GM23338 (cell line): Measurements from ENCODE around the gene KCNK16. TPM values are rescaled to one million over a fixed set of nuclear protein-coding genes. Genes with fewer than 3 reads are reported as not detected.

Source experiments
- ATAC-seq: fragments of 200-7000 bp; cut with Tn5 transposase; 3 replicates; pipeline ENCODE4 v1.9.1; 2020
- DNase-seq: peaks from one replicate; pipeline ENCODE4 v3.0.0-alpha.2; 2015; ENCODE audit warnings: low spot score
- H2AFZ ChIP-seq: fragments of 200-600 bp; sonication (generic); 2 replicates; pipeline ENCODE4 v1.8.0; 2016; ENCODE audit warnings: antibody characterized with exemption, mild to moderate bottlenecking, moderate library complexity
- H3F3A ChIP-seq: fragments of 200-600 bp; sonication (generic); replicated peaks from 2 replicates; pipeline ENCODE4 v1.8.0; 2017; ENCODE audit warnings: antibody characterized with exemption, mixed run types, low read depth
- H3K27ac ChIP-seq: fragments of 200-600 bp; sonication (generic); 2 replicates; pipeline ENCODE4 v1.6.1; 2016; ENCODE audit warnings: low read depth
- H3K27me3 ChIP-seq: fragments of 200-600 bp; sonication (generic); 2 replicates; pipeline ENCODE4 v1.8.0; 2016; ENCODE audit warnings: mild to moderate bottlenecking, mixed run types, moderate library complexity; ENCODE audit not compliant: insufficient read depth
- H3K36me3 ChIP-seq: fragments of 200-600 bp; sonication (generic); 2 replicates; pipeline ENCODE4 v1.8.0; 2016; ENCODE audit warnings: mild to moderate bottlenecking; ENCODE audit not compliant: insufficient read depth
- H3K4me1 ChIP-seq: fragments of 200-600 bp; sonication (generic); 2 replicates; pipeline ENCODE4 v1.8.0; 2016; ENCODE audit warnings: mild to moderate bottlenecking, moderate library complexity; ENCODE audit not compliant: insufficient read depth
- H3K4me2 ChIP-seq: fragments of 200-600 bp; sonication (generic); 2 replicates; pipeline ENCODE4 v1.7.1; 2017; ENCODE audit warnings: mixed run types
- H3K4me3 ChIP-seq: fragments of 200-600 bp; sonication (generic); 2 replicates; pipeline ENCODE4 v1.6.1; 2016; ENCODE audit warnings: mixed run types
- H3K79me2 ChIP-seq: fragments of 200-600 bp; sonication (generic); replicated peaks from 2 replicates; pipeline ENCODE4 v1.8.0; 2017; ENCODE audit warnings: mild to moderate bottlenecking; ENCODE audit not compliant: insufficient read depth
- H3K9me2 ChIP-seq: fragments of 200-600 bp; sonication (generic); 2 replicates; pipeline ENCODE4 v1.8.0; 2017; ENCODE audit not compliant: insufficient read depth
- H4K20me1 ChIP-seq: fragments of 200-600 bp; sonication (generic); replicated peaks from 2 replicates; pipeline ENCODE4 v1.8.0; 2017; ENCODE audit warnings: mild to moderate bottlenecking; ENCODE audit not compliant: insufficient read depth
- H3K27ac Mint-ChIP-seq: 2 replicates; pipeline ENCODE4 v1.8.0; 2020; ENCODE audit warnings: inconsistent platforms, mild to moderate bottlenecking, moderate library complexity, mixed read lengths
- H3K27me3 Mint-ChIP-seq: 3 replicates; pipeline ENCODE4 v1.8.0; 2022; ENCODE audit warnings: low read depth, mild to moderate bottlenecking, moderate library complexity, mixed read lengths, inconsistent platforms; ENCODE audit not compliant: insufficient read depth, poor library complexity
- H3K36me3 Mint-ChIP-seq: 3 replicates; pipeline ENCODE4 v1.8.0; 2021; ENCODE audit warnings: low read depth, mild to moderate bottlenecking, inconsistent platforms, moderate library complexity, mixed read lengths
- H3K4me1 Mint-ChIP-seq: 3 replicates; pipeline ENCODE4 v1.8.0; 2020; ENCODE audit warnings: mild to moderate bottlenecking, inconsistent platforms, mixed read lengths
- H3K4me3 Mint-ChIP-seq: 3 replicates; pipeline ENCODE4 v1.8.0; 2021; ENCODE audit warnings: moderate library complexity, mild to moderate bottlenecking, inconsistent platforms, mixed read lengths
- H3K9me3 Mint-ChIP-seq: 3 replicates; pipeline ENCODE4 v1.8.0; 2020; ENCODE audit warnings: moderate library complexity, mild to moderate bottlenecking, inconsistent platforms, mixed read lengths
- EZH2 ChIP-seq: fragments of 200-600 bp; sonication (generic); IDR thresholded peaks from one replicate; pipeline ENCODE4 v1.8.0; 2017; ENCODE audit warnings: antibody characterized with exemption, mild to moderate bottlenecking, low read depth; ENCODE audit not compliant: unreplicated experiment
- JUNB ChIP-seq: IDR thresholded peaks from one replicate; pipeline ENCODE4 v1.6.1; 2016; ENCODE audit warnings: antibody characterized with exemption; ENCODE audit not compliant: unreplicated experiment
- POLR2AphosphoS5 ChIP-seq: IDR thresholded peaks from 2 replicates; pipeline ENCODE4 v1.6.1; 2016; ENCODE audit warnings: antibody characterized with exemption, low read depth
- STAT1 ChIP-seq: IDR thresholded peaks from one replicate; pipeline ENCODE4 v1.6.1; 2016; ENCODE audit warnings: antibody characterized with exemption; ENCODE audit not compliant: unreplicated experiment
- ZNF331 ChIP-seq: fragments of 250-450 bp; sonication (Bioruptor Pico); IDR thresholded peaks from 2 replicates; pipeline ENCODE4 v1.5.0; 2020; ENCODE audit warnings: low read depth, mild to moderate bottlenecking, moderate library complexity
- polyA plus RNA-seq: library from polyadenylated mRNA; unstranded; fragments of >200 nt; fragmentation: Nextera tagmentation; extraction: Ambion mirVana; gene quantifications from 2 replicates; pipeline ENCODE4 v1.2.1, GENCODE V29; 2016
- total RNA-seq: library from RNA; depleted of rRNA; stranded (reverse); fragments of >200 nt; shearing (Covaris generic); gene quantifications from 2 replicates; pipeline ENCODE4 v1.2.3, GENCODE V29; 2014
- TF ChIP-seq, protein P1 (sequence below): fragments of 250-450 bp; sonication (Bioruptor Pico); IDR thresholded peaks from 2 replicates; pipeline ENCODE4 v1.5.0; 2020; ENCODE audit warnings: mild to moderate bottlenecking, moderate library complexity
- TF ChIP-seq, protein P2 (sequence below): IDR thresholded peaks from 2 replicates; pipeline ENCODE4 v1.6.1; 2016; ENCODE audit warnings: antibody characterized with exemption
- TF ChIP-seq, protein P3 (sequence below), 2 experiments: fragments of 200-600 bp in 1 of 2; sonication (generic) in 1 of 2; conservative IDR thresholded peaks; 2 replicates each; pipeline versions ENCODE4 v1.5.1 to v1.6.1; 2016 to 2017; ENCODE audit warnings: antibody characterized with exemption in 2 of 2, low read depth in 2 of 2, mild to moderate bottlenecking in 2 of 2, moderate library complexity in 1 of 2

The KCNK16 gene
- total and polyA plus RNA-seq, 2 experiments from 2014 or later = not detected

GRCh38 chr6:39273406-39273821, 49.1 kb downstream of the KCNK16 start (continued):
- TF ChIP-seq, protein P1, sequence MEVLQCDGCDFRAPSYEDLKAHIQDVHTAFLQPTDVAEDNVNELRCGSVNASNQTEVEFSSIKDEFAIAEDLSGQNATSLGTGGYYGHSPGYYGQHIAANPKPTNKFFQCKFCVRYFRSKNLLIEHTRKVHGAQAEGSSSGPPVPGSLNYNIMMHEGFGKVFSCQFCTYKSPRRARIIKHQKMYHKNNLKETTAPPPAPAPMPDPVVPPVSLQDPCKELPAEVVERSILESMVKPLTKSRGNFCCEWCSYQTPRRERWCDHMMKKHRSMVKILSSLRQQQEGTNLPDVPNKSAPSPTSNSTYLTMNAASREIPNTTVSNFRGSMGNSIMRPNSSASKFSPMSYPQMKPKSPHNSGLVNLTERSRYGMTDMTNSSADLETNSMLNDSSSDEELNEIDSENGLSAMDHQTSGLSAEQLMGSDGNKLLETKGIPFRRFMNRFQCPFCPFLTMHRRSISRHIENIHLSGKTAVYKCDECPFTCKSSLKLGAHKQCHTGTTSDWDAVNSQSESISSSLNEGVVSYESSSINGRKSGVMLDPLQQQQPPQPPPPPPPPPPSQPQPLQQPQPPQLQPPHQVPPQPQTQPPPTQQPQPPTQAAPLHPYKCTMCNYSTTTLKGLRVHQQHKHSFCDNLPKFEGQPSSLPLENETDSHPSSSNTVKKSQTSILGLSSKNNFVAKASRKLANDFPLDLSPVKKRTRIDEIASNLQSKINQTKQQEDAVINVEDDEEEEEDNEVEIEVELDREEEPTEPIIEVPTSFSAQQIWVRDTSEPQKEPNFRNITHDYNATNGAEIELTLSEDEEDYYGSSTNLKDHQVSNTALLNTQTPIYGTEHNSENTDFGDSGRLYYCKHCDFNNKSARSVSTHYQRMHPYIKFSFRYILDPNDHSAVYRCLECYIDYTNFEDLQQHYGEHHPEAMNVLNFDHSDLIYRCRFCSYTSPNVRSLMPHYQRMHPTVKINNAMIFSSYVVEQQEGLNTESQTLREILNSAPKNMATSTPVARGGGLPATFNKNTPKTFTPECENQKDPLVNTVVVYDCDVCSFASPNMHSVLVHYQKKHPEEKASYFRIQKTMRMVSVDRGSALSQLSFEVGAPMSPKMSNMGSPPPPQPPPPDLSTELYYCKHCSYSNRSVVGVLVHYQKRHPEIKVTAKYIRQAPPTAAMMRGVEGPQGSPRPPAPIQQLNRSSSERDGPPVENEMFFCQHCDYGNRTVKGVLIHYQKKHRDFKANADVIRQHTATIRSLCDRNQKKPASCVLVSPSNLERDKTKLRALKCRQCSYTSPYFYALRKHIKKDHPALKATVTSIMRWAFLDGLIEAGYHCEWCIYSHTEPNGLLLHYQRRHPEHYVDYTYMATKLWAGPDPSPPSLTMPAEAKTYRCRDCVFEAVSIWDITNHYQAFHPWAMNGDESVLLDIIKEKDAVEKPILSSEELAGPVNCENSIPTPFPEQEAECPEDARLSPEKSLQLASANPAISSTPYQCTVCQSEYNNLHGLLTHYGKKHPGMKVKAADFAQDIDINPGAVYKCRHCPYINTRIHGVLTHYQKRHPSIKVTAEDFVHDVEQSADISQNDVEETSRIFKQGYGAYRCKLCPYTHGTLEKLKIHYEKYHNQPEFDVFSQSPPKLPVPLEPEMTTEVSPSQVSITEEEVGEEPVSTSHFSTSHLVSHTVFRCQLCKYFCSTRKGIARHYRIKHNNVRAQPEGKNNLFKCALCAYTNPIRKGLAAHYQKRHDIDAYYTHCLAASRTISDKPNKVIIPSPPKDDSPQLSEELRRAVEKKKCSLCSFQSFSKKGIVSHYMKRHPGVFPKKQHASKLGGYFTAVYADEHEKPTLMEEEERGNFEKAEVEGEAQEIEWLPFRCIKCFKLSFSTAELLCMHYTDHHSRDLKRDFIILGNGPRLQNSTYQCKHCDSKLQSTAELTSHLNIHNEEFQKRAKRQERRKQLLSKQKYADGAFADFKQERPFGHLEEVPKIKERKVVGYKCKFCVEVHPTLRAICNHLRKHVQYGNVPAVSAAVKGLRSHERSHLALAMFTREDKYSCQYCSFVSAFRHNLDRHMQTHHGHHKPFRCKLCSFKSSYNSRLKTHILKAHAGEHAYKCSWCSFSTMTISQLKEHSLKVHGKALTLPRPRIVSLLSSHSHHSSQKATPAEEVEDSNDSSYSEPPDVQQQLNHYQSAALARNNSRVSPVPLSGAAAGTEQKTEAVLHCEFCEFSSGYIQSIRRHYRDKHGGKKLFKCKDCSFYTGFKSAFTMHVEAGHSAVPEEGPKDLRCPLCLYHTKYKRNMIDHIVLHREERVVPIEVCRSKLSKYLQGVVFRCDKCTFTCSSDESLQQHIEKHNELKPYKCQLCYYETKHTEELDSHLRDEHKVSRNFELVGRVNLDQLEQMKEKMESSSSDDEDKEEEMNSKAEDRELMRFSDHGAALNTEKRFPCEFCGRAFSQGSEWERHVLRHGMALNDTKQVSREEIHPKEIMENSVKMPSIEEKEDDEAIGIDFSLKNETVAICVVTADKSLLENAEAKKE = no peak
- no peak for TF ChIP-seq JUNB

- Histone ChIP-seq H3K4me2 (no peak overlapping the region), H4K20me1 (no peaks in the 10 kb centered on the region), H3K27me3 (no peaks in the 10 kb centered on the region), H3K36me3 (0 out of 2 replicates have a peak, but pooled peaks cover 2% of the 10 kb centered on the region), H3K4me1 (peaks cover 38% of the 10 kb centered on the region), H3K79me2 (no peaks in the 10 kb centered on the region), H3K27ac (no peak overlapping the region), H3K4me3 (no peak overlapping the region), H2AFZ (no peak overlapping the region), H3F3A (no peaks in the 10 kb centered on the region), H3K9me2 (no peaks in the 10 kb centered on the region)
- Mint-ChIP-seq H3K36me3 (no peaks in the 10 kb centered on the region), H3K27me3 (peaks cover 10% of the 10 kb centered on the region), H3K27ac (peak overlapping the region; percentile 24; the same call in 1 of the 2 replicates), H3K9me3 (no peaks in the 10 kb centered on the region; the same call in 2 of the 3 replicates), H3K4me1 (peaks cover 43% of the 10 kb centered on the region), H3K4me3 (no peak overlapping the region)
- no peak for DNase-seq
- no peak for ATAC-seq
- no peak for TF ChIP-seq EZH2
- TF ChIP-seq, protein P2, sequence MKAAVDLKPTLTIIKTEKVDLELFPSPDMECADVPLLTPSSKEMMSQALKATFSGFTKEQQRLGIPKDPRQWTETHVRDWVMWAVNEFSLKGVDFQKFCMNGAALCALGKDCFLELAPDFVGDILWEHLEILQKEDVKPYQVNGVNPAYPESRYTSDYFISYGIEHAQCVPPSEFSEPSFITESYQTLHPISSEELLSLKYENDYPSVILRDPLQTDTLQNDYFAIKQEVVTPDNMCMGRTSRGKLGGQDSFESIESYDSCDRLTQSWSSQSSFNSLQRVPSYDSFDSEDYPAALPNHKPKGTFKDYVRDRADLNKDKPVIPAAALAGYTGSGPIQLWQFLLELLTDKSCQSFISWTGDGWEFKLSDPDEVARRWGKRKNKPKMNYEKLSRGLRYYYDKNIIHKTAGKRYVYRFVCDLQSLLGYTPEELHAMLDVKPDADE = no peak
- no peak for TF ChIP-seq STAT1
- TF ChIP-seq ZNF331 (CRISPR knock-in tag) = no peak
- TF ChIP-seq, protein P3, sequence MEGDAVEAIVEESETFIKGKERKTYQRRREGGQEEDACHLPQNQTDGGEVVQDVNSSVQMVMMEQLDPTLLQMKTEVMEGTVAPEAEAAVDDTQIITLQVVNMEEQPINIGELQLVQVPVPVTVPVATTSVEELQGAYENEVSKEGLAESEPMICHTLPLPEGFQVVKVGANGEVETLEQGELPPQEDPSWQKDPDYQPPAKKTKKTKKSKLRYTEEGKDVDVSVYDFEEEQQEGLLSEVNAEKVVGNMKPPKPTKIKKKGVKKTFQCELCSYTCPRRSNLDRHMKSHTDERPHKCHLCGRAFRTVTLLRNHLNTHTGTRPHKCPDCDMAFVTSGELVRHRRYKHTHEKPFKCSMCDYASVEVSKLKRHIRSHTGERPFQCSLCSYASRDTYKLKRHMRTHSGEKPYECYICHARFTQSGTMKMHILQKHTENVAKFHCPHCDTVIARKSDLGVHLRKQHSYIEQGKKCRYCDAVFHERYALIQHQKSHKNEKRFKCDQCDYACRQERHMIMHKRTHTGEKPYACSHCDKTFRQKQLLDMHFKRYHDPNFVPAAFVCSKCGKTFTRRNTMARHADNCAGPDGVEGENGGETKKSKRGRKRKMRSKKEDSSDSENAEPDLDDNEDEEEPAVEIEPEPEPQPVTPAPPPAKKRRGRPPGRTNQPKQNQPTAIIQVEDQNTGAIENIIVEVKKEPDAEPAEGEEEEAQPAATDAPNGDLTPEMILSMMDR (conservative IDR thresholded peaks at IDR 0.05; ENCODE audit: low read depth in 2 of 2) = no peak
- no peak for TF ChIP-seq POLR2AphosphoS5
These were observed 52.5 kb downstream of the KCNK16 start for GRCh38 chr6:39269961-39270360.
